ENCODE data around the gene WDR82. TPM values are rescaled to one million over a fixed set of nuclear protein-coding genes. Genes with fewer than 3 reads are reported as not detected.

WDR82 gene
- total and polyA plus RNA-seq, 2 of the 4 experiments (the other 2 are of a cell fraction) = 38.1 to 68.1 TPM

- H3K79me1 ChIP-seq (ENCODE audit: low read depth in 1 of 2, low read length in 2 of 2) = peaks cover 10 to 42% of the 10 kb centered on the region in 2 experiments
- intact Hi-C loops (cut with micrococcal nuclease) (loop anchor here (1.0 kb wide), 1 partner anchor 108 kb away; no protein-coding TSS in a partner anchor), dilution Hi-C loops (cut with HindIII; ENCODE audit: low sequenced_read_pairs, unreplicated experiment) (no loop called here), in situ Hi-C loops (cut with MboI; ENCODE audit: low sequenced_read_pairs) (loop anchor here (5.0 kb wide), 1 partner anchor 111 kb away; no protein-coding TSS in a partner anchor)
- H3K56ac ChIP-seq (ENCODE audit: extremely low read depth, insufficient read depth, low read length) = no peak overlapping the region
- no peak overlapping the region for H3K14ac ChIP-seq (replicated peaks; ENCODE audit: low read depth, low read length)
- no peaks in the 10 kb centered on the region for H3K9me3 ChIP-seq (ENCODE audit: control insufficient read depth, insufficient read depth, low read length)
- no peak overlapping the region for H3K23ac ChIP-seq (ENCODE audit: low read depth, low read length)
- DNase-seq (no peak), ATAC-seq (ENCODE audit: low read depth) (no peak)
- TF ChIP-seq RFX5 (IDR thresholded peaks at IDR 0.05; ENCODE audit: low read depth, low read length) (no peak), POLR2A (IDR thresholded peaks at IDR 0.05; ENCODE audit: low read depth, low read length) (no peak), CTCF (conservative IDR thresholded peaks at IDR 0.05; ENCODE audit: low read depth, low read length) (no peak), BHLHE40 (IDR thresholded peaks at IDR 0.05; ENCODE audit: low read depth, low read length) (no peak), MAZ (IDR thresholded peaks at IDR 0.05; ENCODE audit: borderline replicate concordance, low read depth, low read length) (no peak), CEBPB (IDR thresholded peaks at IDR 0.05; ENCODE audit: low read depth, low read length) (no peak), ELK1 (IDR thresholded peaks at IDR 0.05; ENCODE audit: borderline replicate concordance, low read depth, low read length) (no peak), NFE2L2 (IDR thresholded peaks at IDR 0.05; ENCODE audit: low read depth, low read length) (no peak), RAD21 (IDR thresholded peaks at IDR 0.05; ENCODE audit: low read length) (no peak), MAFK (IDR thresholded peaks at IDR 0.05; ENCODE audit: low read depth, low read length) (no peak), FOS (IDR thresholded peaks at IDR 0.05; ENCODE audit: low read depth, low read length) (no peak)
- TF ChIP-seq, protein P1, sequence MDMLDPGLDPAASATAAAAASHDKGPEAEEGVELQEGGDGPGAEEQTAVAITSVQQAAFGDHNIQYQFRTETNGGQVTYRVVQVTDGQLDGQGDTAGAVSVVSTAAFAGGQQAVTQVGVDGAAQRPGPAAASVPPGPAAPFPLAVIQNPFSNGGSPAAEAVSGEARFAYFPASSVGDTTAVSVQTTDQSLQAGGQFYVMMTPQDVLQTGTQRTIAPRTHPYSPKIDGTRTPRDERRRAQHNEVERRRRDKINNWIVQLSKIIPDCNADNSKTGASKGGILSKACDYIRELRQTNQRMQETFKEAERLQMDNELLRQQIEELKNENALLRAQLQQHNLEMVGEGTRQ (IDR thresholded peaks at IDR 0.05; ENCODE audit: low read depth, low read length) = no peak
- no peak overlapping the region for H2BK120ac ChIP-seq (ENCODE audit: low read depth, low read length)
- H4K5ac ChIP-seq (ENCODE audit: low read depth, low read length) = no peak overlapping the region
- ChIA-PET POLR2A (ENCODE audit: unreplicated experiment) (no interaction called here), CTCF (interaction anchor here (0.6 to 0.7 kb wide), 2 partner anchors 109 to 216 kb away, joined by 3 to 4 read pairs; no protein-coding TSS in a partner anchor)
- H3K27ac ChIP-seq (ENCODE audit: insufficient read depth, low read length) = no peak overlapping the region
- 0 out of 2 replicates have a peak, but pooled peaks cover 2% of the 10 kb centered on the region for H3K4me1 ChIP-seq (ENCODE audit: control insufficient read depth, insufficient read depth, low read length)
- no peak overlapping the region for H4K91ac ChIP-seq (ENCODE audit: insufficient read depth, low read depth, low read length)
- H2AK9ac ChIP-seq (replicated peaks; ENCODE audit: low read depth, low read length, poor library complexity) = no peak overlapping the region
- no peak overlapping the region for H4K8ac ChIP-seq (ENCODE audit: low read depth in 2 of 2, low read length in 2 of 2)
- H3K4me2 ChIP-seq (ENCODE audit: low read depth, low read length) = no peak overlapping the region
- no peaks in the 10 kb centered on the region for H3K27me3 ChIP-seq (ENCODE audit: control insufficient read depth, insufficient read depth, low read length)
- H2AK5ac ChIP-seq (ENCODE audit: low read depth, low read length) = no peak overlapping the region
- no peak overlapping the region for H3K9ac ChIP-seq (ENCODE audit: low read depth, low read length)
- peaks cover 5% of the 10 kb centered on the region for H3K9me1 ChIP-seq (ENCODE audit: insufficient read depth, low read length)
- no TSS peak for BruUV-seq (replicated peaks)
- no peak overlapping the region for H3K18ac ChIP-seq (ENCODE audit: low read depth, low read length)
- 95% methylated on average over 4 of the region's 16 CpGs; no CpG with 5 or more reads in 1 of the 2 experiments for WGBS, 2 experiments (ENCODE audit: extremely low coverage in 2 of 2, insufficient read length in 1 of 2)
- H4K20me1 ChIP-seq (ENCODE audit: insufficient read depth, low read length) = peaks cover 41% of the 10 kb centered on the region
- peaks cover 63% of the 10 kb centered on the region for H3K36me3 ChIP-seq (ENCODE audit: control insufficient read depth, insufficient read depth, low read length)
- no peak overlapping the region for H2BK20ac ChIP-seq (ENCODE audit: low read depth, low read length)
- H2BK15ac ChIP-seq (ENCODE audit: low read depth, low read length) = no peak overlapping the region
- no peak overlapping the region for H3K4ac ChIP-seq (ENCODE audit: low read depth, low read length)
- H3K4me3 ChIP-seq (ENCODE audit: insufficient read depth, low read depth, low read length) = no peak overlapping the region
- no peak overlapping the region for H2AFZ ChIP-seq (replicated peaks; ENCODE audit: low read length, poor library complexity)
- no peak overlapping the region for H2BK5ac ChIP-seq (ENCODE audit: low read depth, low read length, poor library complexity, severe bottlenecking)
Observed at GRCh38 chr3:52230889-52231499, 47.5 kb downstream of the WDR82 start.

Measured in IMR-90 (cell line).